IMR-90 (cell line): Measurements from ENCODE around the gene ELP6.

Experiments used
- MAFK ChIP-seq: IDR thresholded peaks from 2 replicates; pipeline ENCODE4 v1.6.1; 2012; ENCODE audit warnings: low read depth, low read length, improper control_type of control experiment
- POLR2A ChIP-seq: IDR thresholded peaks from 2 replicates; pipeline ENCODE4 v1.6.1; 2012; ENCODE audit warnings: mild to moderate bottlenecking, low read depth, low read length
- RAD21 ChIP-seq: IDR thresholded peaks from 2 replicates; pipeline ENCODE4 v1.6.1; 2012; ENCODE audit warnings: low read length, improper control_type of control experiment
- TF ChIP-seq, protein P1 (sequence below): conservative IDR thresholded peaks from 2 replicates; pipeline ENCODE4 v1.5.1; 2012; ENCODE audit warnings: mild to moderate bottlenecking, low read depth, low read length, improper control_type of control experiment

DNA sequence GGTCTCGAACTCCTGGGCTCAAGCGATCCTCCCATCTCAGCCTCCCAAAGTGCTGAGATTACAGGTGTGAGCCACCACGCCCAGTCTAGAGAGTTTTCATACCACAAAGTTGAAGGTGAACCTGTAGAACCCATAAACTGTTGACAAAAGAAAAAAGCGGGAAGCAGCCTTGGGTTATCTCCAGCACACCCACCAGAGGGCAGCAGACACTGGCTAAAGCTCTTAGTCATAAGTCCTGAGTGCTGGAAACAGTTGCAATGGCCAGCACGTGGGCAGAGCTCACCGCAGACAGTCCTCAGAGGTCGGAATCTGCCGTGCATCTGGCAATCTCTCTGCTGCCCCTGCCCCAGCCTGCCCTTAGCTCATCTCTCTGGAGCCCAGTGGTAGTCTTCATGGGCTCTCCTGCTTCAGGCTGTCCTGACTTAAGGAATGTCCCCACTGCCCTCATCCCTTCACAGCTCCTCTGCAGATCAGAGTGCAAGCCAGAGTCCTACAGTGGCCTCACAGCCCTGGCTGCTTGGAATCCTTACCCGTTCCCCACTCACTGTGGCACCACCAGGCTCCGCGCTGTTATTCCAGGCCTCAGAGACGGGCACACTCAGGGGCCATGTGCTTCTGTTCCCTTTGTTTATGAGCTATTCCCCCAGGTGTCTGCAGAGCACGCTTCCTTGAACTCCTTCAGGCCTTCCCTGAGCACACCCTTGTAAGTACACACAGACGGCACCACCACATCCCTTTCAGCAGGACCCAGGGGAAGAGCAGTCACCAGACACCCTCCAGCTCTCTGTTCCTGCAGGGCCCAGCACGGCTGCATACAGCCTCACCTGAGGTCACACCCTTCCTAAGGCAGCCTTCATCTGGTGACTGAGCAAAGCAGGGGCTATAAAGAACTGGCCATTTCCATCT is 8.8 kb upstream of the ELP6 start:
- TF ChIP-seq, protein P1, sequence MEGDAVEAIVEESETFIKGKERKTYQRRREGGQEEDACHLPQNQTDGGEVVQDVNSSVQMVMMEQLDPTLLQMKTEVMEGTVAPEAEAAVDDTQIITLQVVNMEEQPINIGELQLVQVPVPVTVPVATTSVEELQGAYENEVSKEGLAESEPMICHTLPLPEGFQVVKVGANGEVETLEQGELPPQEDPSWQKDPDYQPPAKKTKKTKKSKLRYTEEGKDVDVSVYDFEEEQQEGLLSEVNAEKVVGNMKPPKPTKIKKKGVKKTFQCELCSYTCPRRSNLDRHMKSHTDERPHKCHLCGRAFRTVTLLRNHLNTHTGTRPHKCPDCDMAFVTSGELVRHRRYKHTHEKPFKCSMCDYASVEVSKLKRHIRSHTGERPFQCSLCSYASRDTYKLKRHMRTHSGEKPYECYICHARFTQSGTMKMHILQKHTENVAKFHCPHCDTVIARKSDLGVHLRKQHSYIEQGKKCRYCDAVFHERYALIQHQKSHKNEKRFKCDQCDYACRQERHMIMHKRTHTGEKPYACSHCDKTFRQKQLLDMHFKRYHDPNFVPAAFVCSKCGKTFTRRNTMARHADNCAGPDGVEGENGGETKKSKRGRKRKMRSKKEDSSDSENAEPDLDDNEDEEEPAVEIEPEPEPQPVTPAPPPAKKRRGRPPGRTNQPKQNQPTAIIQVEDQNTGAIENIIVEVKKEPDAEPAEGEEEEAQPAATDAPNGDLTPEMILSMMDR, result peak; percentile 94
- TF ChIP-seq MAFK (0 out of 2 replicates have a peak, but pooled peaks have one; percentile 16), POLR2A (peak; percentile 60; the same call in 1 of the 2 replicates), RAD21 (peak; percentile 98)
